ENCODE results near the gene MYH6. TPM values are rescaled to one million over a fixed set of nuclear protein-coding genes. Genes with fewer than 3 reads are reported as not detected.

MYH6 gene
- total and polyA plus RNA-seq, 2 donors (not counting 3 experiments of a cell fraction or from before 2014, with no cell fraction given), result not detected

- Histone ChIP-seq H3K27me3 (ENCODE audit: control insufficient read depth in 2 of 2, insufficient read depth in 2 of 2, low read length in 2 of 2) (peaks cover 16 to 19% of the 10 kb centered on the region in 2 experiments), H3K36me3 (ENCODE audit: control insufficient read depth in 2 of 2, extremely low read depth in 1 of 2, insufficient read depth in 2 of 2, low read length in 2 of 2) (no peaks in the 10 kb centered on the region), H3K4me1 (ENCODE audit: control insufficient read depth, extremely low read depth, insufficient read depth, low read length) (no peaks in the 10 kb centered on the region), H3K9ac (replicated peaks; ENCODE audit: extremely low read depth, insufficient read depth, low read length) (no peak overlapping the region), H3K4me3 (replicated peaks in 1 of 3; ENCODE audit: insufficient read depth in 1 of 3, low read depth in 1 of 3, low read length in 3 of 3) (no peak overlapping the region), H3K27ac (ENCODE audit: insufficient read depth, low read depth, low read length) (no peak overlapping the region), H3K79me2 (ENCODE audit: control insufficient read depth, insufficient read depth, low read length) (no peaks in the 10 kb centered on the region), H2AFZ (ENCODE audit: low read depth, low read length) (no peak overlapping the region), H3K9me1 (replicated peaks; ENCODE audit: control insufficient read depth, extremely low read depth, insufficient read depth, low read length) (no peaks in the 10 kb centered on the region), H3K4me2 (ENCODE audit: insufficient read depth, low read length) (no peak overlapping the region), H3K9me3 (replicated peaks; ENCODE audit: control insufficient read depth, insufficient read depth, low read length) (no peaks in the 10 kb centered on the region), H4K20me1 (replicated peaks; ENCODE audit: control insufficient read depth, extremely low read depth, insufficient read depth, low read length) (no peaks in the 10 kb centered on the region)
- POLR2A ChIA-PET, result no interaction called here
- intact Hi-C loops (cut with micrococcal nuclease) (no loop called here), dilution Hi-C loops (cut with MboI; ENCODE audit: extremely low pct_ligation_motif_present, low sequenced_read_pairs) (no loop called here)
- CTCF ChIA-PET, result interaction anchor here (0.5 to 1.6 kb wide), 5 partner anchors 14 to 150 kb away, joined by 3 to 4 read pairs (median 4); no protein-coding TSS in a partner anchor
- no peak for TF ChIP-seq POLR2AphosphoS5 (IDR thresholded peaks at IDR 0.05; ENCODE audit: insufficient read depth, low read depth, low read length)
- no peak for TF ChIP-seq CTCF (IDR thresholded peaks at IDR 0.05; ENCODE audit: extremely low read depth in 1 of 2, insufficient read depth in 1 of 2, low read depth in 1 of 2, low read length in 2 of 2)
- no peak for TF ChIP-seq JUN (IDR thresholded peaks at IDR 0.05; ENCODE audit: borderline replicate concordance, insufficient read depth, insufficient read length, low read depth)
- TF ChIP-seq MAX (IDR thresholded peaks at IDR 0.05; ENCODE audit: insufficient read depth, insufficient read length), result no peak
- no peak for TF ChIP-seq POLR2A (IDR thresholded peaks at IDR 0.05; ENCODE audit: low read depth, low read length)
- no peak for TF ChIP-seq MYC (IDR thresholded peaks at IDR 0.05; ENCODE audit: low read depth, low read length)
- TF ChIP-seq GATA2 (IDR thresholded peaks at IDR 0.05; ENCODE audit: insufficient read depth, insufficient read length, low read depth, low read length), result no peak
- TF ChIP-seq EZH2 (IDR thresholded peaks at IDR 0.05; ENCODE audit: borderline replicate concordance, low read depth, low read length, severe bottlenecking), result no peak
- TF ChIP-seq FOS (IDR thresholded peaks at IDR 0.05; ENCODE audit: borderline replicate concordance, insufficient read depth, low read length), result no peak
- no peak for FAIRE-seq
- BruUV-seq (replicated peaks), result no TSS peak
- DNase-seq (ENCODE audit: low read depth, low spot score), result no peak
Observed at GRCh38 chr14:23359722-23360447, 48.2 kb downstream of the MYH6 start.

Data from endothelial cell of umbilical vein (primary cell).